ENCODE measurements around the gene LRRC39.

GRCh38 chr1:100147875-100148274, 30.2 kb downstream of the LRRC39 start:
- TF ChIP-seq CTCF (conservative IDR thresholded peaks at IDR 0.05): no peak; the same call in 1 of the 2 replicates
- no peak for TF ChIP-seq ZFX (IDR thresholded peaks at IDR 0.05)

All from C4-2B (cell line).